ENCODE results near the gene CIB4. TPM values are rescaled to one million over a fixed set of nuclear protein-coding genes. Genes with fewer than 3 reads are reported as not detected.

The CIB4 gene
- total RNA-seq, 4 donors from 2014 or later, result not detected

GRCh38 chr2:26623541-26624495 lies 17.3 kb downstream of the CIB4 start:
- no peak overlapping the region for H3K4me3 ChIP-seq
- peak overlapping the region; percentile 51 to 74 (median 63) for H3K27ac ChIP-seq (replicated peaks in 1 of 4)
- intact Hi-C loops (cut with DNase I), result no loop called here
- no peak for DNase-seq (ENCODE audit: extremely low spot score)
- TF ChIP-seq POLR2A (IDR thresholded peaks at IDR 0.05; ENCODE audit: low read depth) (no peak), EP300 (IDR thresholded peaks at IDR 0.05) (no peak), CTCF (IDR thresholded peaks at IDR 0.05) (no peak), POLR2AphosphoS5 (IDR thresholded peaks at IDR 0.05) (no peak)
- peaks cover 0 to 13% (median 13%) of the 10 kb centered on the region in 4 donors for H3K4me1 ChIP-seq
- WGBS, result 61% methylated on average over 19 of the region's 19 CpGs
- peaks cover 0 to 5% (median 0%) of the 10 kb centered on the region in 4 donors for H3K9me3 ChIP-seq
- H3K27me3 ChIP-seq, result peaks cover 0 to 4% (median 0%) of the 10 kb centered on the region in 4 donors
- no peaks in the 10 kb centered on the region for H3K36me3 ChIP-seq

GRCh38 chr2:26621469-26622199 lies 19.5 kb downstream of the CIB4 start:
- DNase-seq (ENCODE audit: extremely low spot score), result no peak
- Histone ChIP-seq H3K36me3 (no peaks in the 10 kb centered on the region), H3K4me1 (peaks cover 0 to 13% (median 13%) of the 10 kb centered on the region in 4 donors), H3K4me3 (no peak overlapping the region), H3K27ac (replicated peaks in 1 of 4) (no peak overlapping the region), H3K9me3 (peaks cover 0 to 5% (median 0%) of the 10 kb centered on the region in 4 donors), H3K27me3 (peaks cover 0 to 10% (median 0%) of the 10 kb centered on the region in 4 donors)
- intact Hi-C loops (cut with DNase I), result no loop called here
- 94% methylated on average over 5 of the region's 5 CpGs for WGBS
- TF ChIP-seq EP300 (IDR thresholded peaks at IDR 0.05) (no peak), CTCF (IDR thresholded peaks at IDR 0.05) (no peak), POLR2A (IDR thresholded peaks at IDR 0.05; ENCODE audit: low read depth) (no peak), POLR2AphosphoS5 (IDR thresholded peaks at IDR 0.05) (no peak)

- Histone ChIP-seq H3K27me3 (peaks cover 0 to 10% (median 0%) of the 10 kb centered on the region in 4 donors), H3K4me3 (no peak overlapping the region), H3K36me3 (no peaks in the 10 kb centered on the region), H3K27ac (replicated peaks in 1 of 4) (no peak overlapping the region), H3K4me1 (peaks cover 0 to 28% (median 26%) of the 10 kb centered on the region in 4 donors), H3K9me3 (peaks cover 0 to 5% (median 0%) of the 10 kb centered on the region in 4 donors)
- DNase-seq (ENCODE audit: extremely low spot score), result no peak
- 66% methylated on average over 11 of the region's 14 CpGs for WGBS
- TF ChIP-seq CTCF (IDR thresholded peaks at IDR 0.05) (no peak), POLR2A (IDR thresholded peaks at IDR 0.05; ENCODE audit: low read depth) (no peak), EP300 (IDR thresholded peaks at IDR 0.05) (no peak), POLR2AphosphoS5 (IDR thresholded peaks at IDR 0.05) (no peak)
- intact Hi-C loops (cut with DNase I), result no loop called here
Observed at GRCh38 chr2:26620031-26620605, 21.0 kb downstream of the CIB4 start.

GRCh38 chr2:26619521-26619951 lies 21.6 kb downstream of the CIB4 start:
- Histone ChIP-seq H3K36me3 (no peaks in the 10 kb centered on the region), H3K27ac (replicated peaks in 1 of 4) (no peak overlapping the region), H3K9me3 (peaks cover 0 to 5% (median 0%) of the 10 kb centered on the region in 4 donors), H3K4me3 (no peak overlapping the region), H3K4me1 (peaks cover 5 to 34% (median 31%) of the 10 kb centered on the region in 4 donors), H3K27me3 (peaks cover 0 to 10% (median 0%) of the 10 kb centered on the region in 4 donors)
- intact Hi-C loops (cut with DNase I), result no loop called here
- TF ChIP-seq EP300 (IDR thresholded peaks at IDR 0.05), result no peak
- 63% methylated on average over 8 of the region's 8 CpGs for WGBS
- DNase-seq (ENCODE audit: extremely low spot score), result no peak
